HG03432 (cell line): ENCODE measurements around the gene GUCA2B.

ENCODE experiments used
- ATAC-seq: cut with Tn5 transposase; IDR thresholded peaks from one replicate; pipeline ENCODE4 v1.9.1; 2021; ENCODE audit warnings: mild to moderate bottlenecking, moderate library complexity; ENCODE audit not compliant: unreplicated experiment

Gene GUCA2B

DNA sequence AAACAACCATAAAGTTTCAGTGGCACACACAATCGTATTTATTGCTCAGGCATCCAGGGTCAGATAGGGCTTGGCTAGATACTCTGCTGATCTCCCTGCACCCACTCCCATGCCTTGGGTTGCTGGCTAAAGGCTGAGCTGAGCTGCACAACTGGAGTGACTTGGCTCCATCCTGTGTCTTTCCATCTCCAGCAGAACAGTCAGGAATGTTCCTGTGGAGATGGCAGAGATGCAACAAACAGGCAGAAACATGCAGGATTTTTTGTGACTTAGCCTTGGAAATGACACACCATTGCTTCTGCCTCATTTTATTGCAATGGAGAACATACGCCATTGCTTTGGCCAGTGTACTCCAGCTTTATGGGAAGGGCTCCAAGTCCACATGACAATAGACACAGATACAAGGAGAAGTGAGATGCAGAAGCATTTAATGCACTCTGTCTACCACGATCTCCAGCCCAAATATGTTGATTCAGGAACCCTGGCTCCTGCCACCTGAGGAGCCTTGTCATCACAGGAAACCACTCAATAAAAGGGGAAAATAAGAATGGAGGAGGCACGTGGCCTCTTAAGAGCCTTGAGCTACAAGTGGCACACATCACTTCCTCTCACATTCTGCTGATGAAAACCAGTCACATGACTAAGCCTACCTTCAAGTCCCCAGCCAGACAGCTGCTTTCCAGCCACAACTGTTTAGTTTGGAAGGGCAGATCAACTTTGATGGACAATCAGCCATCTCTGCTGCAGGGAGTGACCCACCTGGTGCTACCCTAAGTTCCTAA is 10.1 kb upstream of the GUCA2B start:
- ATAC-seq: no peak

GRCh38 chr1:42143896-42144710 is 9.1 kb upstream of the GUCA2B start:
- ATAC-seq: no peak

DNA sequence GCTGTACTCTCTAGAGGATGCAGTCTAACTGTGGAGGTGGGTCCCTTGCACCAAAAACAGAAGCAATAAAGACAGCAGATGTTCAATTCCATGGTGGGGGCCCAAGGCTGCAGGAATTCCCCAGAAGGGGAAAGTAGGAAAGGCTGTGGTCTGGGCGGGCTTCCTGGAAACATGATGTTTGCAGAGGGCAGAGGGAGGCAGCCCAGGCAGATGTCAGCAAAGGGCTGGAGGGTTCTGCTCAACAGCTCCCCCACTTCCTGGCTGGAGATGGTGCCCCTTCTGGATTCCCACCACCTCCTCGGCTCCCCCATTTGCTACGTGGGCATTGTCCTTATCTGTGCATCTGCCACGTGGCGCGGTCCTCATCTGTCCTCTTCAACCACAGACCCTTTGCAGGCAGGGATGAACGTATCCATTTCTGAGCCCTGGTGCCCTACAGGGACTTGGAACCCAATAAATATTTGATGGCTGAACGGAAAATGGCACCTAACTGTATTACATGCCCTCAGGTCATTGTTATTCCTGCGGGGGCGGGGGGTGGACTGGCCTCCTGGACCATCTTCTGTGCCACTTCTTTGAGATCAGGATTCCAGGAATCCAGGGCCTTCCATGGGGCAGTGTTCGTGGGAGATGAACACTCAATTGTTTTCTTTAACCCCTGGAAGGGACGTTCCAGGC is 8.4 kb upstream of the GUCA2B start:
- ATAC-seq: no peak

- ATAC-seq: no peak
Measured at GRCh38 chr1:42145389-42145716, 7.9 kb upstream of the GUCA2B start.

GRCh38 chr1:42145764-42146625 is 7.2 kb upstream of the GUCA2B start:
- no peak for ATAC-seq

- ATAC-seq: no peak
Measured at GRCh38 chr1:42146626-42147320, 6.4 kb upstream of the GUCA2B start.

- no peak for ATAC-seq
Measured at GRCh38 chr1:42148166-42148565, 5.0 kb upstream of the GUCA2B start.

GRCh38 chr1:42150651-42151050 is 2.6 kb upstream of the GUCA2B start:
- no peak for ATAC-seq

DNA sequence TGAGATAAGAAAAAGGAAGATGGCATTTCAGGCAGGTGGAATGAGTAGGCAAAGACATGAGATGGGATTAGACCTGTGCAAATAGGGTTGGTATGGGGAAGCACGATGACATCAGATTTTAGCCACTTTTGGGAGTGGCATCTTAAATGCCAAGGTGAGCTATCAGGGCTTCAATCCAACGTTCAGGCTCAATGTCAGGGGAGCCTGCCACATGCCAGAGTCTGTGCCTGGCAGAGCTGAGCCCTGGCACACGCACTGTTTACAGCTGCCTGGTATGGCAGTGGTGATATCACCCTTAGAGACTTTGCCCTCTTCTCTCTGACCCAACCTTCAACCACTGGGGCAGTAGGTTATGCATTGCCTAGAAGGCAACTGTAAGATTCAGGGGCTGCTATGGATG is 1.1 kb upstream of the GUCA2B start:
- no peak for ATAC-seq

DNA sequence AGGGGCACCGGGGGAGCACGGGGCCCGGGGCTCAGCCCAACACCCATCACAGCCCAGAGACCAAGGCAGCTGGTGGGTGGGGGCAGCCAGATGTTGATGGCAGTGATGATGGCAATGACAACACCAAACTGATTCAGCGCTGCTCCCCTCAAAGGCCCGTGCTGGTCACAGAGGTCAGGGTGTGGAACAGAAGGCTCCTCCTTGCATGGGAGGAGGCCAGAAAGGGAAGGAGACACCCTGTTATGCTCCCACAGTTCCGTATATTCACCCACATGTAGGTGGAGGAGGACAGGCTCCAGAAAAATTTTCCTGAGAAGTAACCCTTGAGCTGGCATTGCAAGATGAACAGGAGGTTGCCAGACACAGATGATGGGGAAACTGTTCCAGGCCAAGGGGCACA is 414 bp downstream of the GUCA2B start:
- no peak for ATAC-seq

DNA sequence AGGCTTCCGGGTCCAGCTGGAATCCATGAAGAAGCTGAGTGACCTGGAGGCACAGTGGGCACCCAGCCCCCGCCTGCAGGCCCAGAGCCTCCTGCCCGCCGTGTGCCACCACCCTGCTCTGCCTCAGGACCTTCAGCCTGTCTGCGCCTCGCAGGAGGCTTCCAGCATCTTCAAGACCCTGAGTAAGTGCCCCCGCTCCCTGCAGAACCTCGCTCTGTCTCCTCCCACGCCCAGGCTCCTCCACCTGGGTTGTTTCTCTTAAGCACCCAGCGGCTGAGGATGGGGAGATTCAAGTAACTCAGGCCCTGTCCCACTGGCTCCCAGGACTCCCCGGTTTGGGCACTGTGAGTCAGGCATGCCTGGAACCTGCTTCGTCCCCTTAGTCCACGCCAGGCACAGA is 1.5 kb downstream of the GUCA2B start:
- no peak for ATAC-seq

- ATAC-seq: no peak
Measured at GRCh38 chr1:42155362-42155761, 2.2 kb downstream of the GUCA2B start.

GRCh38 chr1:42157667-42158066 is 4.5 kb downstream of the GUCA2B start:
- no peak for ATAC-seq

- ATAC-seq: no peak
Measured at GRCh38 chr1:42158189-42158588, 5.0 kb downstream of the GUCA2B start.

GRCh38 chr1:42162181-42162580 is 9.0 kb downstream of the GUCA2B start:
- ATAC-seq: no peak

DNA sequence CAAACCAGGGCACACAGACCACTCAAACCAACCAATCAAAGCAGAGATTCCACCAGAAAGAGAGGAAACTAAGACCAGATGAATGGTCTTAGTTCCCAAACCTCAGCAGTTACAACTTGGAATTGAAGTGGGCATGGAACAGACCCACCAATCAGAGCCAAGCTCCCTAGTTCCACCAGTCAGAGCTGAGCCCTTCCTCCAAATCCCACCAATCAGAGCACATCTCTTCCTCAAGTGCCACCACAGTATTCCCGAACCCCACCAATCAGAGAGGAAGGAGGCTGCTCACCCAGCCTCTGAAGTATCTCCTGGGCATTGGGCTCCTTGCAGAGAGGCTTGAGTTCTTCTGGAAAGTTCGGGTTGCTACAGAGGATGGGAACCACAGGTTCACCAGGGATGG is 9.9 kb downstream of the GUCA2B start:
- ATAC-seq: no peak

- no peak for ATAC-seq
Measured at GRCh38 chr1:42163536-42164503, 10.6 kb downstream of the GUCA2B start.

- ATAC-seq: no peak
Measured at GRCh38 chr1:42164551-42165420, 11.6 kb downstream of the GUCA2B start, which contains the start of gene GUCA2A. TSS of gene GUCA2A (minus strand) at chr1:42164745. CDS start at chr1:42164712, 33 bp downstream.
